Nephron (organoid): ENCODE data around the gene PPP1R11.

Experiments
- H3K27ac Mint-ChIP-seq, 3 experiments: 2 replicates each; pipeline ENCODE4 v1.8.0; 2020; ENCODE audit warnings: mixed read lengths in 3 of 3, mild to moderate bottlenecking in 2 of 3, moderate library complexity in 1 of 3
- H3K27me3 Mint-ChIP-seq: 2 replicates; pipeline ENCODE4 v1.8.0; 2021; ENCODE audit warnings: low read depth, mild to moderate bottlenecking, moderate library complexity, mixed read lengths
- H3K36me3 Mint-ChIP-seq: 2 replicates; pipeline ENCODE4 v1.8.0; 2020; ENCODE audit warnings: low read depth, mixed read lengths
- H3K4me1 Mint-ChIP-seq: 2 replicates; pipeline ENCODE4 v1.8.0; 2020; ENCODE audit warnings: mixed read lengths
- H3K4me3 Mint-ChIP-seq, 3 experiments: 2 replicates each; pipeline ENCODE4 v1.8.0; 2020; ENCODE audit warnings: mild to moderate bottlenecking in 3 of 3, mixed read lengths in 3 of 3, moderate library complexity in 2 of 3
- H3K9me3 Mint-ChIP-seq: 2 replicates; pipeline ENCODE4 v1.8.0; 2020; ENCODE audit warnings: mixed read lengths
- TF ChIP-seq, protein P1 (sequence below), 3 experiments: fragments of 200-600 bp; sonication (generic); IDR thresholded peaks; one replicate each; pipeline ENCODE4 v1.5.0; 2021; ENCODE audit warnings: antibody characterized with exemption in 3 of 3; ENCODE audit not compliant: unreplicated experiment in 3 of 3

PPP1R11 gene

GRCh38 chr6:30062471-30063178 is 4.4 kb upstream of the PPP1R11 start:
- Mint-ChIP-seq H3K36me3 (peaks cover 15% of the 10 kb centered on the region), H3K4me3 (peak overlapping the region; percentile 96 to 98 (median 97)), H3K27me3 (peaks cover 6% of the 10 kb centered on the region), H3K27ac (peak overlapping the region in 2 of 3 experiments; percentile 98 to 99), H3K4me1 (peaks cover 41% of the 10 kb centered on the region), H3K9me3 (no peaks in the 10 kb centered on the region)
- TF ChIP-seq, protein P1, sequence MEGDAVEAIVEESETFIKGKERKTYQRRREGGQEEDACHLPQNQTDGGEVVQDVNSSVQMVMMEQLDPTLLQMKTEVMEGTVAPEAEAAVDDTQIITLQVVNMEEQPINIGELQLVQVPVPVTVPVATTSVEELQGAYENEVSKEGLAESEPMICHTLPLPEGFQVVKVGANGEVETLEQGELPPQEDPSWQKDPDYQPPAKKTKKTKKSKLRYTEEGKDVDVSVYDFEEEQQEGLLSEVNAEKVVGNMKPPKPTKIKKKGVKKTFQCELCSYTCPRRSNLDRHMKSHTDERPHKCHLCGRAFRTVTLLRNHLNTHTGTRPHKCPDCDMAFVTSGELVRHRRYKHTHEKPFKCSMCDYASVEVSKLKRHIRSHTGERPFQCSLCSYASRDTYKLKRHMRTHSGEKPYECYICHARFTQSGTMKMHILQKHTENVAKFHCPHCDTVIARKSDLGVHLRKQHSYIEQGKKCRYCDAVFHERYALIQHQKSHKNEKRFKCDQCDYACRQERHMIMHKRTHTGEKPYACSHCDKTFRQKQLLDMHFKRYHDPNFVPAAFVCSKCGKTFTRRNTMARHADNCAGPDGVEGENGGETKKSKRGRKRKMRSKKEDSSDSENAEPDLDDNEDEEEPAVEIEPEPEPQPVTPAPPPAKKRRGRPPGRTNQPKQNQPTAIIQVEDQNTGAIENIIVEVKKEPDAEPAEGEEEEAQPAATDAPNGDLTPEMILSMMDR (IDR thresholded peaks at IDR 0.05; ENCODE audit: unreplicated experiment in 3 of 3): no peak

DNA sequence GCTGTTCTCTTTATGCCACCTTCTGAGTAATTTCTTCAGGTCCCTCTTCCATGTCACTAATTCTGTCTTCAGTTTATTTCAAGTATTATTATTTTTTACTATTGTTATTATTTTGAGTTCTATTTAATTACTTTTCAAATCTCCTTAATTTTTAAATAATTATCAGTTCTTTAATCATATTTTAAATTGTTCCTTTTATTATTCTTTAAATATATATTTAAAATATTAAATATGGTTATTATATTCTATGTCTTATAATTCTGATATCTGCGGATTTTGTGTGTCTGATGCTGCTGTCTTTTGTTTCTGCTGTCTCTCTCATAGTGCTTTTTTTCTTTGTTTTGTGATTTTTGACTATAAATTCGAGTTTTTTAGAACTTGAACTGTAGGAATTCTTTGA is 3.7 kb upstream of the PPP1R11 start:
- H3K36me3 Mint-ChIP-seq: peaks cover 21% of the 10 kb centered on the region
- peaks cover 11% of the 10 kb centered on the region for H3K27me3 Mint-ChIP-seq

DNA sequence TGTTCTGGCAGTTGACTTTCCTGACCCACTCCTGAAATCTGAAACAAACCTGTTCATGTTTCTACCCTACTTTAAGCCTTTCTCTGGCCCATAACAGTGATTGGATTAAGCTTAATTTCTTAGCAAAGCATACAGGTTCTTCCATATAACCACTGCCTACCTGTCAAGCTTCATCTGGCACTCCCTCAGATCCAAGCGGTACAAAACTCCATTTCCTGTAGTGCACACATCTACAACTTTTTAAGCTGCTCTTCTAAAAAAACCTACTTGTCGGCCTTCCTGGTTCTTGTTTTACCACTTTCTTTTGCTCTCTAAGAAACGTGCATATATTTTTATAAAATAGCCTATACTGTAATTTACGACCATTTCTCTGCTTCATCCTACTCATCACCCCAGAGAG is 916 bp upstream of the PPP1R11 start:
- Mint-ChIP-seq H3K9me3 (no peaks in the 10 kb centered on the region), H3K27me3 (peaks cover 33% of the 10 kb centered on the region), H3K4me3 (peak overlapping the region; percentile 89 to 94 (median 90)), H3K36me3 (peaks cover 43% of the 10 kb centered on the region), H3K27ac (peak overlapping the region; percentile 88 to 97 (median 90)), H3K4me1 (peaks cover 48% of the 10 kb centered on the region)
- TF ChIP-seq, protein P1 (IDR thresholded peaks at IDR 0.05; ENCODE audit: unreplicated experiment in 3 of 3): no peak

More for the DNA sequence above, 3.7 kb upstream of the PPP1R11 start:
- TF ChIP-seq, protein P1 (IDR thresholded peaks at IDR 0.05; ENCODE audit: unreplicated experiment in 3 of 3): no peak
- Mint-ChIP-seq H3K9me3 (no peaks in the 10 kb centered on the region), H3K4me1 (peaks cover 48% of the 10 kb centered on the region), H3K4me3 (peak overlapping the region; percentile 73 to 83 (median 77)), H3K27ac (peak overlapping the region in 1 of 3 experiments; percentile 43)

GRCh38 chr6:30067460-30068139 is 602 bp downstream of the PPP1R11 start:
- Mint-ChIP-seq H3K27me3 (peaks cover 48% of the 10 kb centered on the region), H3K27ac (peak overlapping the region; percentile 88 to 97 (median 90))

GRCh38 chr6:30071081-30071818 is 4.3 kb downstream of the PPP1R11 start:
- H3K4me1 Mint-ChIP-seq: peaks cover 38% of the 10 kb centered on the region
- H3K4me3 Mint-ChIP-seq: peak overlapping the region; percentile 48 to 64 (median 62)
- H3K27ac Mint-ChIP-seq: no peak overlapping the region
- H3K36me3 Mint-ChIP-seq: peaks cover 44% of the 10 kb centered on the region
- TF ChIP-seq, protein P1 (IDR thresholded peaks at IDR 0.05; ENCODE audit: unreplicated experiment in 3 of 3): no peak
- peaks cover 83% of the 10 kb centered on the region for H3K27me3 Mint-ChIP-seq
- H3K9me3 Mint-ChIP-seq: no peaks in the 10 kb centered on the region

More at GRCh38 chr6:30067460-30068139, 602 bp downstream of the PPP1R11 start:
- Mint-ChIP-seq H3K4me1 (peaks cover 48% of the 10 kb centered on the region), H3K9me3 (no peaks in the 10 kb centered on the region), H3K36me3 (peaks cover 47% of the 10 kb centered on the region), H3K4me3 (peak overlapping the region; percentile 89 to 94 (median 90))
- TF ChIP-seq, protein P1 (IDR thresholded peaks at IDR 0.05; ENCODE audit: unreplicated experiment in 3 of 3): no peak
